GM12891 (cell line): Measurements from ENCODE around the gene CAMK2G.

Source experiments
- POLR2A ChIP-seq: IDR thresholded peaks from 2 replicates; pipeline ENCODE4 v1.6.1; 2011; ENCODE audit warnings: low read depth, low read length, control low read depth
- TAF1 ChIP-seq: IDR thresholded peaks from 2 replicates; pipeline ENCODE4 v1.6.1; 2011; ENCODE audit warnings: low read depth, low read length, control low read depth

GRCh38 chr10:73907841-73908517, 33.6 kb upstream of the CAMK2G start:
- no peak for TF ChIP-seq POLR2A
- TF ChIP-seq TAF1: no peak
